MM.1S (cell line): ENCODE measurements around the gene ARHGEF1.
A peak's percentile ranks its signal among the peaks of the same experiment; 100 is the strongest.

Source experiments
- DNase-seq: peaks from one replicate; pipeline ENCODE4 v3.0.0-alpha.2; 2015
- H2AFZ ChIP-seq: fragments of 300-600 bp; sonication (generic); 2 replicates; pipeline ENCODE4 v1.6.0; 2016; ENCODE audit warnings: antibody characterized with exemption, low read length
- H3F3A ChIP-seq: fragments of 300-600 bp; sonication (generic); 2 replicates; pipeline ENCODE4 v1.6.1; 2016; ENCODE audit warnings: mild to moderate bottlenecking, antibody characterized with exemption, low read length, moderate library complexity, mixed read lengths; ENCODE audit not compliant: insufficient read depth
- H3K27ac ChIP-seq: fragments of 300-600 bp; sonication (generic); 2 replicates; pipeline ENCODE4 v1.5.1; 2016; ENCODE audit warnings: mild to moderate bottlenecking, low read length
- H3K27me3 ChIP-seq: fragments of 300-600 bp; sonication (generic); replicated peaks from 2 replicates; pipeline ENCODE4 v1.6.0; 2016; ENCODE audit warnings: low read length; ENCODE audit not compliant: insufficient read depth
- H3K36me3 ChIP-seq: fragments of 300-600 bp; sonication (generic); replicated peaks from 2 replicates; pipeline ENCODE4 v1.6.1; 2016; ENCODE audit warnings: mild to moderate bottlenecking, low read length, mixed read lengths; ENCODE audit not compliant: insufficient read depth
- H3K4me1 ChIP-seq: fragments of 300-600 bp; sonication (generic); 2 replicates; pipeline ENCODE4 v1.6.1; 2016; ENCODE audit warnings: low read length, mixed read lengths
- H3K4me2 ChIP-seq: fragments of 300-600 bp; sonication (generic); 2 replicates; pipeline ENCODE4 v1.6.0; 2016; ENCODE audit warnings: low read depth, low read length
- H3K4me3 ChIP-seq: fragments of 300-600 bp; sonication (generic); 2 replicates; pipeline ENCODE4 v1.5.1; 2016; ENCODE audit warnings: low read length, mixed read lengths
- H3K79me2 ChIP-seq: fragments of 300-600 bp; sonication (generic); 2 replicates; pipeline ENCODE4 v1.6.1; 2016; ENCODE audit warnings: mixed run types, low read length, mixed read lengths
- H3K9ac ChIP-seq: fragments of 300-600 bp; sonication (generic); 2 replicates; pipeline ENCODE4 v1.6.1; 2016; ENCODE audit warnings: low read length, mixed read lengths
- H3K9me2 ChIP-seq: fragments of 300-600 bp; sonication (generic); replicated peaks from 2 replicates; pipeline ENCODE4 v1.6.1; 2016; ENCODE audit warnings: mild to moderate bottlenecking, low read length, mixed read lengths; ENCODE audit not compliant: insufficient read depth
- H3K9me3 ChIP-seq: fragments of 300-600 bp; sonication (generic); replicated peaks from 2 replicates; pipeline ENCODE4 v1.6.1; 2016; ENCODE audit warnings: mild to moderate bottlenecking, low read length, mixed read lengths; ENCODE audit not compliant: insufficient read depth
- H4K20me1 ChIP-seq: fragments of 300-600 bp; sonication (generic); 2 replicates; pipeline ENCODE4 v1.6.1; 2016; ENCODE audit warnings: mild to moderate bottlenecking, low read length, moderate library complexity, mixed read lengths; ENCODE audit not compliant: insufficient read depth
- EZH2 ChIP-seq: fragments of 300-600 bp; sonication (generic); optimal IDR thresholded peaks from 2 replicates; pipeline ENCODE3; 2017; ENCODE audit warnings: low read depth, mild to moderate bottlenecking, antibody characterized with exemption, low read length, mixed read lengths
- EZH2phosphoT487 ChIP-seq: fragments of 300-600 bp; sonication (generic); IDR thresholded peaks from 2 replicates; pipeline ENCODE4 v1.6.1; 2018; ENCODE audit warnings: antibody characterized with exemption, low read length
- TF ChIP-seq, protein P1 (sequence below): fragments of 300-600 bp; sonication (generic); IDR thresholded peaks from 2 replicates; pipeline ENCODE4 v1.5.1; 2016; ENCODE audit warnings: antibody characterized with exemption, low read length, mixed read lengths

ARHGEF1 gene

DNA sequence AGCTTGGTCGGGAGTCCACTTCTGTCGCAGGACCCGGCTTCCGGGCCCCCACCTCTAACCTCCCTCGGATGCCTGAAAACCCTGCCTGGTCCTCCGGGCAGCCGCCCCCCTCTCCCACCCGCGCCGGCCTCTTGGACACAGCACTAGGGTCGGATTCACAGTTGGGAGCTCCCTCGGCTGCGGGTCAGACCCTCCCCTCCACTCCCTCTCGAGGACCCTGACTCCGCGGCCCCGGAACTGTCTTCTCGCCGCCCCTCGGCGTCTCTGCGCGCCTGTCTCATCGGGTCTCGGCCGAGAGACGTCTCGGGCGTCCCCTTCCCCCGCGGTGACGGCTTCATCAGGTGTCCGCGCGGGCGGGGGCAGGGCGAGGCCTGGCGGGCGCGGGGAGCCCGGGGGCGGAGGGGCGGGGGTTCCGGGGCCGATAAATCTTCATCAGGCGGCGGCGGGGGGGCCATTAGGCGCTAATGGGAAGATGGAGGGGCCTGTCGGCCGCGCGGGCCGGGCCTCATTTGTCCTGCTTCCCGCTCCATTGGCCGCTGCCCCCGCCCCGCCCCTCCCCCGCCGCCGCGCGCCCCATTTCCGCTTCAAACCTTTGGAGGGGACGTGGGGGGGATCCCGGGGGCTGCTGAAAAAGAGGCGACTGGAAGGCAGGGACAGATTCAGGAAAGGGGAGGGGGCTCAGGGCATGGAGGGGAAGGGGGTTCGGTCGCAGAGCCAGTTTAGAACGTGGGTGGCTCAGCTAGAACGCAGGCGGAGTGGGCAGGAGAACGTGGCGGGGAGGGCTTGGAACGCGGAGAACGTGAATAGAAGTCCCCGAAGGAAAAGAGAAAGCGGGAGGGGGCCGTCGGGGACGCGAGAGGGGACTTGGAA is 57.1 kb downstream of the ARHGEF1 start:
- Histone ChIP-seq H3K9me2 (no peaks in the 10 kb centered on the region), H2AFZ (peak overlapping the region; percentile 63), H3K9ac (peak overlapping the region; percentile 31; the same call in 1 of the 2 replicates), H3K4me2 (peak overlapping the region; percentile 77), H3K27me3 (peaks cover 21% of the 10 kb centered on the region), H3K9me3 (no peaks in the 10 kb centered on the region), H3K27ac (no peak overlapping the region), H3K79me2 (no peaks in the 10 kb centered on the region), H3K36me3 (no peaks in the 10 kb centered on the region), H3K4me3 (peak overlapping the region; percentile 57), H3K4me1 (peaks cover 8% of the 10 kb centered on the region), H3F3A (peaks cover 1% of the 10 kb centered on the region; the same call in 1 of the 2 replicates), H4K20me1 (no peaks in the 10 kb centered on the region)
- no peak for DNase-seq
- TF ChIP-seq EZH2phosphoT487 (no peak), EZH2 (no peak)
- TF ChIP-seq, protein P1, sequence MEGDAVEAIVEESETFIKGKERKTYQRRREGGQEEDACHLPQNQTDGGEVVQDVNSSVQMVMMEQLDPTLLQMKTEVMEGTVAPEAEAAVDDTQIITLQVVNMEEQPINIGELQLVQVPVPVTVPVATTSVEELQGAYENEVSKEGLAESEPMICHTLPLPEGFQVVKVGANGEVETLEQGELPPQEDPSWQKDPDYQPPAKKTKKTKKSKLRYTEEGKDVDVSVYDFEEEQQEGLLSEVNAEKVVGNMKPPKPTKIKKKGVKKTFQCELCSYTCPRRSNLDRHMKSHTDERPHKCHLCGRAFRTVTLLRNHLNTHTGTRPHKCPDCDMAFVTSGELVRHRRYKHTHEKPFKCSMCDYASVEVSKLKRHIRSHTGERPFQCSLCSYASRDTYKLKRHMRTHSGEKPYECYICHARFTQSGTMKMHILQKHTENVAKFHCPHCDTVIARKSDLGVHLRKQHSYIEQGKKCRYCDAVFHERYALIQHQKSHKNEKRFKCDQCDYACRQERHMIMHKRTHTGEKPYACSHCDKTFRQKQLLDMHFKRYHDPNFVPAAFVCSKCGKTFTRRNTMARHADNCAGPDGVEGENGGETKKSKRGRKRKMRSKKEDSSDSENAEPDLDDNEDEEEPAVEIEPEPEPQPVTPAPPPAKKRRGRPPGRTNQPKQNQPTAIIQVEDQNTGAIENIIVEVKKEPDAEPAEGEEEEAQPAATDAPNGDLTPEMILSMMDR, result no peak

DNA sequence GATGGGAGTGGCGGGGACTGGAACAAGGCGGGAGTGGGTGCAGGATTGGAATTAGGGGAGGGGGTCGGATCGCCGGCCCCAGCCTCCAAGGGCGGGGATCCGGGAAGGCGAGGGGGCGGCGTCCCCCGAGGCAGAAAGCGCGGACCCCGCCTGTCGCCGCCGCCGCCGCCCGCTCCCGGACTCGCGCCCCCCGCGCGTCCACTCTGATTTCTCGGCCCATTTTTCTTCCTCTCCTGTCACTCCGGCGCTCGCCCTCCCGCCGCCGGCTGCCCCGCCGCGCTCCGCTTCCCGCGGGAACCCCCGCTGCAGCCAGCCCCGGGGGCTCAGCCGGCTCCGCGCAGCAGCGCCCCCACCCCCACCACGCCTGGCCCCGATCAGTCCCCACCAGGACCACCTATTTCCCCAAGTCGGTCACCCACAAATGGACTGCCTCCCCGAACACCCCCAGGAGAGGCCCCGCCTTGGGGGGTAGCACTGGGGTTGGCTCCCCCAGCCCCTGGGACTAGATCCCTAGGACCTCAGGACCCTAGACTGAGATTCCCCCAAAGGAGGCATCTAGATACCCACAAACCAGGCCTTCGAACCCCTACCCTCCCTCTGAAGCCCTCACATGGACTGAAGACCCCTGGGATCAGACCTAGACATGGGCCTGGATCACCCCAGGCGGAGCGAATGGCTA is 57.9 kb downstream of the ARHGEF1 start:
- Histone ChIP-seq H3K9me3 (no peaks in the 10 kb centered on the region), H3K4me1 (peaks cover 16% of the 10 kb centered on the region), H4K20me1 (no peaks in the 10 kb centered on the region), H3K4me2 (peak overlapping the region; percentile 77), H3K9me2 (no peaks in the 10 kb centered on the region), H3K4me3 (peak overlapping the region; percentile 57), H3K79me2 (no peaks in the 10 kb centered on the region), H3K36me3 (no peaks in the 10 kb centered on the region), H3K27me3 (peaks cover 15% of the 10 kb centered on the region), H3K27ac (no peak overlapping the region), H2AFZ (peak overlapping the region; percentile 63), H3F3A (peaks cover 4% of the 10 kb centered on the region; the same call in 1 of the 2 replicates), H3K9ac (peak overlapping the region; percentile 31; the same call in 1 of the 2 replicates)
- TF ChIP-seq, protein P1, result no peak
- no peak for TF ChIP-seq EZH2phosphoT487
- no peak for DNase-seq

DNA sequence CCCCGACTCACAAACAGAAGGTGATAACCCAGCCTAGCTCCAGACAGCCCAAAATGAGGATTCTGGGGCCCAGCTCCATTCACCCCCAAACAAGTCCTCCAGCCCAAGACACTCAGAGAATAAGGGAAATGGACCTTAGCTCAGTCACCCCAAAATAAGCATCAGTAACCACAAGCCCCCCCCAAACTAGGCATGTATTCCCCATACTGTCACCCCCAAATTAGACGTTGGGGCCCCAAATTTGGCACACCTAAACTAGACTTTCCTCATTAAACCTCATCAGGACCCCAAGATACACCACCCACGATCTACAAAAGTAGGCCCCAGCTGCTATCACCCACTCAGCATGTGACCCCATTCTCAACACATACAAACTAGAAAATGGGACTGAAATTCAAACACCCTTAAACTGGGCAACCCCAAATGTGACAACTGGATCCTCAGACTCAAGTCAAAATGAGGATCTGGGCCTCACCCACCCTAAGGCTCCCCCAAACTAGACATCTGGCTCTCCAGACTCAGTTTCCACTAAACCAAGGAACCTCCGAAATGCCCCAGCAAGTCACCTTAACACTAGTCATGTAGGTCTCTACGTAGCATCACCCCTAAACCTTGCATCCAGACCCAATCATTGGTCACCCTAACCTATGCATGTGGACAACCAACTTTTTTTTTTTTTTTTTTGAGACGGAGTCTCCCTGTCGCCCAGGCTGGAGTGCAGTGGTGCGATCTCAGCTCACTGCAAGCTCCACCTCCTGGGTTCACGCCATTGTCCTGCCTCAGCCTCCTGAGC is 58.6 kb downstream of the ARHGEF1 start:
- no peak overlapping the region for H2AFZ ChIP-seq
- H3K9me3 ChIP-seq, result no peaks in the 10 kb centered on the region
- no peak overlapping the region for H3K4me3 ChIP-seq
- no peak overlapping the region for H3K4me2 ChIP-seq
- no peak overlapping the region for H3K27ac ChIP-seq
- no peak for DNase-seq
- H3K36me3 ChIP-seq, result no peaks in the 10 kb centered on the region
- H3K9me2 ChIP-seq, result no peaks in the 10 kb centered on the region
- no peaks in the 10 kb centered on the region for H4K20me1 ChIP-seq
- no peak overlapping the region for H3K9ac ChIP-seq
- H3F3A ChIP-seq, result peaks cover 4% of the 10 kb centered on the region; the same call in 1 of the 2 replicates
- H3K4me1 ChIP-seq, result peaks cover 20% of the 10 kb centered on the region
- no peaks in the 10 kb centered on the region for H3K79me2 ChIP-seq
- peaks cover 7% of the 10 kb centered on the region for H3K27me3 ChIP-seq
- TF ChIP-seq, protein P1, result no peak
- TF ChIP-seq EZH2 (no peak), EZH2phosphoT487 (no peak)
